H1 (cell line): Measurements from ENCODE around the gene CTPS1. TPM values are rescaled to one million over a fixed set of nuclear protein-coding genes. Genes with fewer than 3 reads are reported as not detected.

Source experiments
- CTCF ChIA-PET: fragments of 300-600 bp; sonication (Branson Sonifier 250); formaldehyde crosslinking; loops from one replicate; lab custom pipeline; 2021; ENCODE audit not compliant: partially characterized antibody; lab: Charles Lee
- POLR2A ChIA-PET: fragments of 300-600 bp; sonication (Branson Sonifier 250); formaldehyde crosslinking; loops from one replicate; lab custom pipeline; 2021; ENCODE audit warnings: inconsistent platforms; ENCODE audit not compliant: partially characterized antibody; lab: Charles Lee
- DNase-seq, 2 experiments: peaks; one replicate each; pipeline versions ENCODE4 v3.0.0 to v3.0.0-alpha.2; 2010 to 2022; ENCODE audit warnings: low spot score in 2 of 2, low read depth in 1 of 2, mixed read lengths in 1 of 2
- FAIRE-seq: peaks from 2 replicates; lab custom pipeline; 2011; peaks lifted over from hg19 to GRCh38; lab: Jason Lieb, UNC
- H2AFZ ChIP-seq: 2 replicates; pipeline ENCODE4 v1.8.1; 2012; ENCODE audit warnings: low read length, inconsistent platforms
- H2AK5ac ChIP-seq: 2 replicates; pipeline ENCODE4 v1.6.1; 2013; ENCODE audit warnings: low read depth, low read length
- H2BK120ac ChIP-seq: replicated peaks from 2 replicates; pipeline ENCODE3; 2013; ENCODE audit warnings: low read depth, low read length, inconsistent platforms
- H2BK12ac ChIP-seq: 2 replicates; pipeline ENCODE4 v1.6.1; 2013; ENCODE audit warnings: low read depth, low read length
- H2BK15ac ChIP-seq: 2 replicates; pipeline ENCODE4 v1.6.1; 2013; ENCODE audit warnings: low read length
- H2BK20ac ChIP-seq: 2 replicates; pipeline ENCODE4 v1.6.1; 2013; ENCODE audit warnings: low read length
- H2BK5ac ChIP-seq: 2 replicates; pipeline ENCODE4 v1.6.1; 2013; ENCODE audit warnings: low read depth, low read length
- H3K14ac ChIP-seq: 2 replicates; pipeline ENCODE4 v1.6.1; 2013; ENCODE audit warnings: inconsistent platforms; ENCODE audit not compliant: insufficient read length
- H3K18ac ChIP-seq: 2 replicates; pipeline ENCODE4 v1.6.1; 2013; ENCODE audit warnings: low read length; ENCODE audit errors: extremely low read depth
- H3K23ac ChIP-seq: 2 replicates; pipeline ENCODE4 v1.6.1; 2013; ENCODE audit warnings: inconsistent platforms; ENCODE audit not compliant: insufficient read length
- H3K23me2 ChIP-seq: 2 replicates; pipeline ENCODE4 v1.6.1; 2013; ENCODE audit warnings: low read depth, low read length
- H3K27ac ChIP-seq: 2 replicates; pipeline ENCODE4 v1.6.1; 2011; ENCODE audit warnings: low read depth, low read length, inconsistent platforms
- H3K27me3 ChIP-seq, 4 experiments: replicated peaks in 1 of 4; 1 replicate in 1 of 4; 2 replicates in 3 of 4; pipeline versions ENCODE4 v1.6.1 to v1.8.1; 2011 to 2013; ENCODE audit warnings: low read length in 3 of 4, mild to moderate bottlenecking in 3 of 4, inconsistent platforms in 2 of 4, mixed read lengths in 2 of 4, moderate library complexity in 1 of 4; ENCODE audit not compliant: control insufficient read depth in 3 of 4, insufficient read depth in 3 of 4; ENCODE audit errors: extremely low read depth in 1 of 4
- H3K36me3 ChIP-seq, 4 experiments: 2 replicates each; pipeline versions ENCODE4 v1.6.1 to v1.8.1; 2011 to 2013; ENCODE audit warnings: mild to moderate bottlenecking in 4 of 4, low read length in 3 of 4, moderate library complexity in 2 of 4, control low read depth in 1 of 4, inconsistent platforms in 1 of 4; ENCODE audit not compliant: insufficient read depth in 4 of 4, control insufficient read depth in 2 of 4
- H3K4ac ChIP-seq: replicated peaks from 2 replicates; pipeline ENCODE3; 2013; ENCODE audit warnings: low read length, low read depth, mixed read lengths, inconsistent platforms; ENCODE audit not compliant: insufficient read length
- H3K4me1 ChIP-seq, 4 experiments: replicated peaks in 1 of 4; 1 replicate in 1 of 4; 2 replicates in 3 of 4; pipeline versions ENCODE4 v1.6.1 to v1.8.1; 2011 to 2013; ENCODE audit warnings: low read length in 3 of 4, inconsistent platforms in 2 of 4, mixed read lengths in 1 of 4; ENCODE audit not compliant: insufficient read depth in 4 of 4, control insufficient read depth in 3 of 4
- H3K4me2 ChIP-seq, 2 experiments: 2 replicates each; pipeline versions ENCODE4 v1.6.1 to v1.8.1; 2011 to 2013; ENCODE audit warnings: low read depth in 2 of 2, low read length in 2 of 2, control low read depth in 1 of 2, inconsistent platforms in 1 of 2, mild to moderate bottlenecking in 1 of 2; ENCODE audit not compliant: insufficient read depth in 1 of 2
- H3K4me3 ChIP-seq, 4 experiments: fragments of 200-600, 300-600 bp in 1 of 4; sonication (generic), shearing (Covaris generic), sonication (Bioruptor Twin) in 1 of 4; 2 replicates each; pipeline versions ENCODE4 v1.5.1 to v1.8.1; 2011 to 2016; ENCODE audit warnings: low read length in 4 of 4, low read depth in 3 of 4, control low read depth in 2 of 4, inconsistent platforms in 2 of 4, mild to moderate bottlenecking in 2 of 4, mixed read lengths in 1 of 4, moderate library complexity in 1 of 4; ENCODE audit not compliant: insufficient read depth in 2 of 4; ENCODE audit errors: extremely low read depth in 1 of 4
- H3K56ac ChIP-seq: replicated peaks from 2 replicates; pipeline ENCODE3; 2013; ENCODE audit warnings: low read depth, mild to moderate bottlenecking, mixed read lengths, low read length, inconsistent platforms; ENCODE audit not compliant: insufficient read length
- H3K79me1 ChIP-seq: 2 replicates; pipeline ENCODE4 v1.6.1; 2013; ENCODE audit warnings: low read depth, low read length, control low read depth
- H3K79me2 ChIP-seq, 2 experiments: 2 replicates each; pipeline versions ENCODE4 v1.6.1 to v1.8.1; 2012 to 2013; ENCODE audit warnings: low read length in 2 of 2, mild to moderate bottlenecking in 2 of 2, inconsistent platforms in 1 of 2; ENCODE audit not compliant: insufficient read depth in 2 of 2, control insufficient read depth in 1 of 2
- H3K9ac ChIP-seq, 4 experiments: replicated peaks in 1 of 4; 1 replicate in 1 of 4; 2 replicates in 3 of 4; pipeline versions ENCODE4 v1.6.1 to v1.8.1; 2011 to 2013; ENCODE audit warnings: low read depth in 3 of 4, low read length in 3 of 4, control low read depth in 2 of 4, mild to moderate bottlenecking in 2 of 4, moderate library complexity in 2 of 4, inconsistent platforms in 1 of 4; ENCODE audit errors: extremely low read depth in 1 of 4
- H3K9me3 ChIP-seq, 2 experiments: 2 replicates each; pipeline versions ENCODE4 v1.6.1 to v1.8.1; 2012 to 2013; ENCODE audit warnings: mild to moderate bottlenecking in 2 of 2, moderate library complexity in 2 of 2, control low read depth in 1 of 2, inconsistent platforms in 1 of 2, low read depth in 1 of 2, low read length in 1 of 2, mixed read lengths in 1 of 2; ENCODE audit not compliant: insufficient read depth in 2 of 2
- H4K20me1 ChIP-seq, 2 experiments: replicated peaks in 1 of 2; 2 replicates each; pipeline versions ENCODE3 to v1.8.1; 2011 to 2013; ENCODE audit warnings: inconsistent platforms in 2 of 2, low read length in 2 of 2, mild to moderate bottlenecking in 1 of 2; ENCODE audit not compliant: insufficient read depth in 2 of 2, control insufficient read depth in 1 of 2
- H4K5ac ChIP-seq: 2 replicates; pipeline ENCODE4 v1.6.1; 2013; ENCODE audit warnings: low read length, low read depth, mixed read lengths, inconsistent platforms; ENCODE audit not compliant: insufficient read length
- H4K8ac ChIP-seq: 2 replicates; pipeline ENCODE4 v1.8.0; 2013; ENCODE audit warnings: mild to moderate bottlenecking, moderate library complexity, low read length, inconsistent platforms; ENCODE audit not compliant: insufficient read depth; ENCODE audit errors: extremely low read depth
- H4K91ac ChIP-seq: replicated peaks from 2 replicates; pipeline ENCODE3; 2013; ENCODE audit warnings: low read length, mixed read lengths, inconsistent platforms; ENCODE audit not compliant: insufficient read length
- CBX5 ChIP-seq: fragments of 300-800, 300-1000 bp; sonication (generic); IDR thresholded peaks from 2 replicates; pipeline ENCODE4 v1.7.1; 2016; ENCODE audit warnings: antibody characterized with exemption, low read length, low read depth
- CTCF ChIP-seq, 3 experiments: IDR thresholded peaks; 1 replicate in 2 of 3; 2 replicates in 1 of 3; pipeline versions ENCODE4 v1.5.1 to v1.6.1; 2011; ENCODE audit warnings: low read length in 3 of 3, mild to moderate bottlenecking in 3 of 3, inconsistent platforms in 2 of 3, low read depth in 1 of 3, moderate library complexity in 1 of 3; ENCODE audit not compliant: insufficient read depth in 1 of 3; ENCODE audit errors: control extremely low read depth in 1 of 3
- HDAC6 ChIP-seq: IDR thresholded peaks from one replicate; pipeline ENCODE4 v1.7.1; 2012; ENCODE audit warnings: low read depth, mild to moderate bottlenecking, inconsistent platforms, low read length, moderate library complexity
- MAFK ChIP-seq: IDR thresholded peaks from 2 replicates; pipeline ENCODE4 v1.6.1; 2012; ENCODE audit warnings: low read depth, mild to moderate bottlenecking, improper control_type of control experiment, low read length
- RFX5 ChIP-seq: IDR thresholded peaks from 2 replicates; pipeline ENCODE4 v1.6.1; 2011; ENCODE audit warnings: low read depth, low read length, improper control_type of control experiment, borderline replicate concordance
- RXRA ChIP-seq: IDR thresholded peaks from 2 replicates; pipeline ENCODE4 v1.6.1; 2011; ENCODE audit warnings: low read depth, mild to moderate bottlenecking, low read length, moderate library complexity; ENCODE audit not compliant: insufficient read depth
- SIN3A ChIP-seq, 2 experiments: IDR thresholded peaks in 1 of 2; conservative IDR thresholded peaks in 1 of 2; 2 replicates each; pipeline ENCODE4 v1.6.1; 2011 to 2012; ENCODE audit warnings: low read length in 2 of 2, improper control_type of control experiment in 1 of 2, low read depth in 1 of 2, mild to moderate bottlenecking in 1 of 2
- SIX5 ChIP-seq: IDR thresholded peaks from 2 replicates; pipeline ENCODE4 v1.6.1; 2011; ENCODE audit warnings: mild to moderate bottlenecking, low read depth, low read length
- SP4 ChIP-seq: IDR thresholded peaks from 2 replicates; pipeline ENCODE4 v1.6.1; 2012; ENCODE audit warnings: low read length, inconsistent platforms
- SUZ12 ChIP-seq: fragments of 200-600 bp; sonication (generic); IDR thresholded peaks from 2 replicates; pipeline ENCODE4 v1.6.1; 2012; ENCODE audit warnings: mild to moderate bottlenecking, inconsistent platforms, low read length, moderate library complexity, mixed read lengths
- TAF1 ChIP-seq: IDR thresholded peaks from 2 replicates; pipeline ENCODE4 v1.6.1; 2011; ENCODE audit warnings: mild to moderate bottlenecking, low read depth, low read length
- TBP ChIP-seq: IDR thresholded peaks from 2 replicates; pipeline ENCODE4 v1.6.1; 2011; ENCODE audit warnings: low read depth, low read length, improper control_type of control experiment
- ZNF274 ChIP-seq: IDR thresholded peaks from 2 replicates; pipeline ENCODE4 v1.7.0; 2012; ENCODE audit warnings: low read length, borderline replicate concordance; ENCODE audit errors: extremely low read depth
- WGBS, 2 experiments: shearing (Covaris generic) in 1 of 2; methylation state at CpG; one replicate each; pipeline versions ENCODE4 v1.1.6 to v1.1.7; 2013 to 2015; ENCODE audit warnings: low lambda C conversion rate in 2 of 2, mixed read lengths in 2 of 2, inconsistent platforms in 1 of 2, low coverage in 1 of 2, missing lambda C conversion rate in 1 of 2; ENCODE audit not compliant: insufficient replicate concordance in 2 of 2, insufficient coverage in 1 of 2, insufficient read length in 1 of 2; ENCODE audit errors: extremely low coverage in 1 of 2, missing lambda C conversion rate in 1 of 2; 5-methylcytosine and 5-hydroxymethylcytosine counted together
- polyA plus RNA-seq, 7 experiments: library from polyadenylated mRNA; depleted of rRNA in 3 of 7; stranded (reverse) in 5 of 7; unstranded in 2 of 7; fragments of >200 nt in 5 of 7; fragments of 200-250 nt in 2 of 7; gene quantifications; 1 replicate in 5 of 7; 2 replicates in 1 of 7; 4 replicates in 1 of 7; pipeline versions ENCODE4 v1.2.1 to v1.2.3, GENCODE V29; 2011 to 2013; ENCODE audit warnings: missing spikeins in 2 of 7, mixed read lengths in 2 of 7
- total RNA-seq: library from RNA; stranded (reverse); fragmentation: NEBNext Ultra II Directional; extraction: Animal tissue kit (Norgen Biotek cat#: 25700); gene quantifications from 2 replicates; pipeline ENCODE4 v1.2.1, GENCODE V29; 2021

Gene CTPS1
- total and polyA plus RNA-seq, 2 of the 8 experiments (the other 6 are each of a cell fraction or from before 2014, with no cell fraction given): 35.5 to 103 TPM

GRCh38 chr1:40971966-40972365, 7.5 kb upstream of the CTPS1 start:
- Histone ChIP-seq H4K5ac (no peak overlapping the region), H3K23me2 (no peaks in the 10 kb centered on the region), H2AFZ (no peak overlapping the region), H4K91ac (no peak overlapping the region), H3K9me3 (no peaks in the 10 kb centered on the region), H2AK5ac (no peak overlapping the region), H3K4ac (no peak overlapping the region), H3K36me3 (no peaks in the 10 kb centered on the region), H4K8ac (no peak overlapping the region), H3K27ac (no peak overlapping the region), H3K9ac (no peak overlapping the region), H3K56ac (no peak overlapping the region), H2BK5ac (no peak overlapping the region), H3K79me1 (no peaks in the 10 kb centered on the region), H2BK15ac (no peak overlapping the region), H3K4me1 (no peaks in the 10 kb centered on the region), H4K20me1 (no peaks in the 10 kb centered on the region), H3K14ac (no peak overlapping the region), H3K27me3 (no peaks in the 10 kb centered on the region), H3K23ac (no peak overlapping the region), H2BK20ac (no peak overlapping the region), H3K79me2 (no peaks in the 10 kb centered on the region), H3K18ac (no peak overlapping the region), H3K4me2 (no peak overlapping the region), H3K4me3 (no peak overlapping the region), H2BK12ac (no peak overlapping the region), H2BK120ac (no peak overlapping the region)
- WGBS, 2 experiments: 100% methylated on average over 1 of the region's 1 CpG; no CpG with 5 or more reads in 1 of the 2 experiments
- DNase-seq (no peak), FAIRE-seq (no peak)
- ChIA-PET CTCF (interaction anchor here (0.8 to 1.2 kb wide), 4 partner anchors 10 to 198 kb away, joined by 3 to 4 read pairs (median 3); no protein-coding TSS in a partner anchor), POLR2A (no interaction called here)
- TF ChIP-seq SUZ12 (no peak), CTCF (IDR thresholded peaks at IDR 0.05; ENCODE audit: control extremely low read depth in 1 of 3, insufficient read depth in 1 of 3, low read depth in 1 of 3, low read length in 3 of 3) (no peak), SIN3A (conservative IDR thresholded peaks at IDR 0.05 in 1 of 2, IDR thresholded peaks at IDR 0.05 in 1 of 2; ENCODE audit: low read depth in 1 of 2, low read length in 2 of 2) (no peak), RFX5 (no peak), SIX5 (no peak), SP4 (no peak), ZNF274 (no peak), MAFK (no peak), HDAC6 (no peak), TBP (no peak), CBX5 (no peak), TAF1 (no peak), RXRA (no peak)
